K562 (cell line): ENCODE measurements around the gene NDRG3. TPM values are rescaled to one million over a fixed set of nuclear protein-coding genes. Genes with fewer than 3 reads are reported as not detected.

ENCODE experiments used
- ATAC-seq: fragments of 200-7000 bp; cut with Tn5 transposase; 3 replicates; pipeline ENCODE4 v1.9.1; 2020; ENCODE audit warnings: moderate library complexity
- BruUV-seq: library from RNA; stranded (reverse); fragments of 400-500 nt; replicated peaks from 2 replicates; lab custom pipeline; 2021; lab: Mats Ljungman, UMichigan
- CTCF ChIA-PET: fragments of 300-600 bp; formaldehyde crosslinking; extraction: SDS; loops from one replicate; lab custom pipeline; 2021; ENCODE audit warnings: low intra/inter-chr PET ratio; lab: Yijun Ruan, JAX
- POLR2A ChIA-PET: fragments of 300-600, 350-650 bp; sonication (Branson Sonifier 250); formaldehyde crosslinking; extraction: SDS; loops from one replicate; lab custom pipeline; 2021; ENCODE audit warnings: antibody characterized with exemption, inconsistent platforms; lab: Yijun Ruan, JAX
- DNase-seq, 4 experiments: peaks; one replicate each; pipeline versions ENCODE4 v3.0.0 to v3.0.0-alpha.2; 2011 to 2018; ENCODE audit warnings: low spot score in 3 of 4, mixed read lengths in 3 of 4; ENCODE audit errors: extremely low read depth in 1 of 4
- FAIRE-seq: peaks from 2 replicates; lab custom pipeline; 2011; peaks lifted over from hg19 to GRCh38; lab: Jason Lieb, UNC
- H2AFZ ChIP-seq: 2 replicates; pipeline ENCODE4 v1.6.0; 2011; ENCODE audit warnings: low read depth, low read length, control low read depth, inconsistent platforms
- H3K27ac ChIP-seq: fragments of 200-600 bp; 3 replicates; pipeline ENCODE4 v1.8.0; 2011; ENCODE audit warnings: low read depth, mild to moderate bottlenecking, control low read depth, inconsistent platforms, low read length, moderate library complexity, mixed read lengths; ENCODE audit errors: extremely low read depth
- H3K27me3 ChIP-seq, 2 experiments: fragments of 300-600 bp in 1 of 2; 2 replicates in 1 of 2; 3 replicates in 1 of 2; pipeline versions ENCODE4 v1.6.0 to v1.8.0; 2011; ENCODE audit warnings: inconsistent platforms in 2 of 2, low read length in 2 of 2, mild to moderate bottlenecking in 1 of 2, mixed read lengths in 1 of 2, moderate library complexity in 1 of 2; ENCODE audit not compliant: control insufficient read depth in 2 of 2, insufficient read depth in 2 of 2
- H3K36me3 ChIP-seq: fragments of 300-600 bp; 3 replicates; pipeline ENCODE4 v1.8.0; 2011; ENCODE audit warnings: mild to moderate bottlenecking, low read length, inconsistent platforms; ENCODE audit not compliant: control insufficient read depth, insufficient read depth
- H3K4me1 ChIP-seq, 2 experiments: fragments of 200-600 bp in 1 of 2; replicated peaks in 1 of 2; 2 replicates in 1 of 2; 3 replicates in 1 of 2; pipeline versions ENCODE4 v1.5.1 to v1.8.0; 2011; ENCODE audit warnings: inconsistent platforms in 2 of 2, low read length in 2 of 2, mild to moderate bottlenecking in 1 of 2, mixed read lengths in 1 of 2, moderate library complexity in 1 of 2; ENCODE audit not compliant: control insufficient read depth in 2 of 2, insufficient read depth in 2 of 2
- H3K4me2 ChIP-seq: 2 replicates; pipeline ENCODE4 v1.6.1; 2011; ENCODE audit warnings: low read length, control low read depth, inconsistent platforms, mixed read lengths; ENCODE audit not compliant: insufficient read depth
- H3K4me3 ChIP-seq: fragments of 200-600 bp; sonication (generic), shearing (Covaris generic); 2 replicates; pipeline ENCODE4 v1.5.1; 2016; ENCODE audit warnings: control low read depth, inconsistent platforms
- H3K79me2 ChIP-seq: fragments of 200-600 bp; 3 replicates; pipeline ENCODE4 v1.8.0; 2011; ENCODE audit warnings: low read length, inconsistent platforms; ENCODE audit not compliant: control insufficient read depth, insufficient read depth
- H3K9ac ChIP-seq, 2 experiments: 2 replicates each; pipeline versions ENCODE4 v1.6.0 to v1.6.1; 2011; ENCODE audit warnings: low read depth in 2 of 2, low read length in 2 of 2, control low read depth in 1 of 2, inconsistent platforms in 1 of 2, mild to moderate bottlenecking in 1 of 2, mixed read lengths in 1 of 2; ENCODE audit not compliant: insufficient read depth in 1 of 2
- H3K9me1 ChIP-seq: one replicate; pipeline ENCODE4 v1.6.0; 2011; ENCODE audit warnings: inconsistent platforms, mild to moderate bottlenecking, low read length, moderate library complexity; ENCODE audit not compliant: control insufficient read depth, insufficient read depth
- H3K9me3 ChIP-seq: replicated peaks from 2 replicates; pipeline ENCODE4 v1.5.1; 2011; ENCODE audit warnings: low read depth, low read length, inconsistent platforms; ENCODE audit not compliant: control insufficient read depth, insufficient read depth
- H4K20me1 ChIP-seq: replicated peaks from 2 replicates; pipeline ENCODE4 v1.6.1; 2011; ENCODE audit warnings: low read length, inconsistent platforms, mixed read lengths; ENCODE audit not compliant: control insufficient read depth, insufficient read depth
- ADNP ChIP-seq: fragments of 200-800 bp; sonication (Bioruptor generic); IDR thresholded peaks from 2 replicates; pipeline ENCODE4 v1.6.1; 2016; ENCODE audit warnings: missing genetic modification characterization, missing compliant biosample characterization
- CAMTA2 ChIP-seq: fragments of 250-450 bp; sonication (Bioruptor Pico); conservative IDR thresholded peaks from 2 replicates; pipeline ENCODE4 v1.5.1; 2022
- CHD4 ChIP-seq: fragments of 200-600 bp; sonication (generic); IDR thresholded peaks from 3 replicates; pipeline ENCODE4 v1.6.1; 2012; ENCODE audit warnings: low read depth, mild to moderate bottlenecking, mixed read lengths, low read length, inconsistent platforms; ENCODE audit not compliant: insufficient read depth, insufficient replicate concordance, poor library complexity, severe bottlenecking
- CREM ChIP-seq: IDR thresholded peaks from 2 replicates; pipeline ENCODE4 v1.6.1; 2014; ENCODE audit warnings: antibody characterized with exemption, low read depth
- HNRNPL ChIP-seq: fragments of 200-400 bp; formaldehyde crosslinking; IDR thresholded peaks from 2 replicates; pipeline ENCODE4 v1.6.1; 2017; ENCODE audit warnings: low read depth, mild to moderate bottlenecking, low read length
- ILF3 ChIP-seq: fragments of 450-650 bp; IDR thresholded peaks from 2 replicates; pipeline ENCODE4 v1.6.1; 2018; ENCODE audit warnings: antibody characterized with exemption, mild to moderate bottlenecking, moderate library complexity, borderline replicate concordance
- KLF13 ChIP-seq: fragments of 450-650 bp; IDR thresholded peaks from 2 replicates; pipeline ENCODE4 v1.6.1; 2016; ENCODE audit warnings: missing genetic modification characterization, low read depth, mild to moderate bottlenecking, missing compliant biosample characterization, moderate library complexity, borderline replicate concordance
- LARP7 ChIP-seq: fragments of 450-650 bp; IDR thresholded peaks from 2 replicates; pipeline ENCODE4 v1.6.1; 2016
- SMAD3 ChIP-seq: fragments of 450-650 bp; formaldehyde crosslinking; conservative IDR thresholded peaks from 2 replicates; pipeline ENCODE4 v1.4.0; 2020; ENCODE audit warnings: mild to moderate bottlenecking
- XRCC5 ChIP-seq: fragments of 200-400 bp; formaldehyde crosslinking; IDR thresholded peaks from 2 replicates; pipeline ENCODE4 v1.6.1; 2017; ENCODE audit warnings: low read depth, mild to moderate bottlenecking, low read length
- ZBTB43 ChIP-seq: sonication (generic); formaldehyde crosslinking; IDR thresholded peaks from 2 replicates; pipeline ENCODE4 v1.8.0; 2023; ENCODE audit warnings: mild to moderate bottlenecking, missing genetic modification reagents
- ZNF143 ChIP-seq: sonication (generic); formaldehyde crosslinking; IDR thresholded peaks from 2 replicates; pipeline ENCODE4 v1.9.0; 2022; ENCODE audit warnings: mild to moderate bottlenecking, missing genetic modification reagents
- ZNF766 ChIP-seq: fragments of 200-800 bp; sonication (Bioruptor generic); conservative IDR thresholded peaks from 2 replicates; pipeline ENCODE4 v1.6.1; 2016; ENCODE audit warnings: missing genetic modification characterization, missing compliant biosample characterization
- WGBS: fragments of 100-300 bp; shearing (Covaris generic); methylation state at CpG from one replicate; pipeline ENCODE4 v1.1.6; 2016; ENCODE audit warnings: low coverage, mixed read lengths; ENCODE audit not compliant: insufficient coverage; ENCODE audit errors: missing lambda C conversion rate; 5-methylcytosine and 5-hydroxymethylcytosine counted together
- in situ Hi-C: fragments of 300-500 bp; cut with MboI; formaldehyde crosslinking; loops from 4 replicates; pipeline ENCODE4 v1.15.0; 2018; ENCODE audit warnings: inconsistent platforms, mixed read lengths
- intact Hi-C: fragments of 100-400 bp; cut with micrococcal nuclease; formaldehyde crosslinking; loops from 2 replicates; pipeline ENCODE4 v1.14.2; 2022
- polyA plus RNA-seq, 8 experiments: library from polyadenylated mRNA; depleted of rRNA in 4 of 8; stranded (reverse) in 5 of 8; unstranded in 3 of 8; fragments of >200 nt; fragmentation: Nextera tagmentation in 2 of 8; fragmentation: Illumina TruSeq in 1 of 8; extraction: Ambion mirVana in 2 of 8; extraction: Trizol in 1 of 8; gene quantifications; 2 replicates each; pipeline versions ENCODE4 v1.2.1 to v1.2.3, GENCODE V29; 2011 to 2014; ENCODE audit warnings: inconsistent platforms in 1 of 8, missing spikeins in 1 of 8
- total RNA-seq, 7 experiments: library from RNA; depleted of rRNA in 6 of 7; stranded (reverse); fragments of >200 nt in 6 of 7; fragmentation: Illumina TruSeq in 2 of 7; extraction: Trizol in 2 of 7; gene quantifications; 2 replicates each; pipeline versions ENCODE4 v1.2.1 to v1.2.3, GENCODE V29; 2011 to 2021; ENCODE audit warnings: low replicate concordance in 1 of 7
- TF ChIP-seq, protein P1 (sequence below): fragments of 450-650 bp; IDR thresholded peaks from 2 replicates; pipeline ENCODE4 v1.6.1; 2016; ENCODE audit warnings: mild to moderate bottlenecking

The NDRG3 gene
- total and polyA plus RNA-seq, 9 of the 15 experiments (the other 6 are each of a cell fraction or from before 2014, with no cell fraction given), result 14.6 to 39.4 (median 24.4) TPM

DNA sequence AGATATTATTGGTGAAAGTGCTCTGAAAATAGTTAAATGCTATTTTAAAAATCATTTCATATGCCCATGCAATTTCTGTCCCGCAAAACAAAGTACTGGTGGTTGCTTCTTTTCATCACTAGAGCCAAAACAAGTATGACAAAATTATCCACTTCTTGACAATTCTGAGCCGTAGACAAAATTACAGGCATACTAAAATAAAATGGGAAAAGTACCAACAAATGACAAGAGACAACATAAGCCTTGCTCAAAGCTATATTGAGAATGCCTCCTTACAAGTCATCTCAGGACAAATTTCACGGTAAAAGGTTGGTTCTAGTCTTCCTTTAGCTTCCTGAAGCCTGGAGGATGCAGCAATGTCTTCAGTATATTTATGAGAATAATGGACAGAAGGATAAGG is 28.9 kb downstream of the NDRG3 start:
- POLR2A ChIA-PET, result interaction anchor here (0.7 kb wide), 1 partner anchor 28 kb away, joined by 3 read pairs; no protein-coding TSS in a partner anchor
- in situ Hi-C loops, result no loop called here
- Histone ChIP-seq H3K79me2 (no peaks in the 10 kb centered on the region), H3K9me1 (no peaks in the 10 kb centered on the region), H3K27ac (no peak overlapping the region), H3K27me3 (no peaks in the 10 kb centered on the region), H3K9ac (no peak overlapping the region), H2AFZ (no peak overlapping the region), H3K4me2 (no peak overlapping the region), H3K4me1 (no peaks in the 10 kb centered on the region), H3K36me3 (peaks cover 8% of the 10 kb centered on the region; the same call in 1 of the 3 replicates), H4K20me1 (no peaks in the 10 kb centered on the region), H3K4me3 (no peak overlapping the region), H3K9me3 (no peaks in the 10 kb centered on the region)
- ATAC-seq (no peak), FAIRE-seq (no peak), DNase-seq (no peak)
- whole genome bisulfite sequencing, result 48% methylated on average over 3 of the region's 3 CpGs
- TF ChIP-seq ZNF143 (CRISPR knock-in tag) (no peak), ZBTB43 (no peak), LARP7 (no peak), KLF13 (no peak)
- CTCF ChIA-PET, result interaction anchor here (1.8 kb wide), 1 partner anchor 37 kb away, joined by 7 read pairs; no protein-coding TSS in a partner anchor
- intact Hi-C loops, result loop anchor here (1.0 to 2.0 kb wide), 2 partner anchors 37 to 170 kb away; no protein-coding TSS in a partner anchor
- TSS peak; percentile 24 for BruUV-seq

GRCh38 chr20:36712775-36713174 is 33.1 kb downstream of the NDRG3 start:
- FAIRE-seq, result no peak
- POLR2A ChIA-PET, result interaction anchor here (1.3 kb wide), 1 partner anchor 12 kb away, joined by 3 read pairs; no protein-coding TSS in a partner anchor
- intact Hi-C loops, result no loop called here
- TF ChIP-seq ZNF766 (CRISPR knock-in tag), result no peak
- no peak for TF ChIP-seq ILF3
- TF ChIP-seq, protein P1, sequence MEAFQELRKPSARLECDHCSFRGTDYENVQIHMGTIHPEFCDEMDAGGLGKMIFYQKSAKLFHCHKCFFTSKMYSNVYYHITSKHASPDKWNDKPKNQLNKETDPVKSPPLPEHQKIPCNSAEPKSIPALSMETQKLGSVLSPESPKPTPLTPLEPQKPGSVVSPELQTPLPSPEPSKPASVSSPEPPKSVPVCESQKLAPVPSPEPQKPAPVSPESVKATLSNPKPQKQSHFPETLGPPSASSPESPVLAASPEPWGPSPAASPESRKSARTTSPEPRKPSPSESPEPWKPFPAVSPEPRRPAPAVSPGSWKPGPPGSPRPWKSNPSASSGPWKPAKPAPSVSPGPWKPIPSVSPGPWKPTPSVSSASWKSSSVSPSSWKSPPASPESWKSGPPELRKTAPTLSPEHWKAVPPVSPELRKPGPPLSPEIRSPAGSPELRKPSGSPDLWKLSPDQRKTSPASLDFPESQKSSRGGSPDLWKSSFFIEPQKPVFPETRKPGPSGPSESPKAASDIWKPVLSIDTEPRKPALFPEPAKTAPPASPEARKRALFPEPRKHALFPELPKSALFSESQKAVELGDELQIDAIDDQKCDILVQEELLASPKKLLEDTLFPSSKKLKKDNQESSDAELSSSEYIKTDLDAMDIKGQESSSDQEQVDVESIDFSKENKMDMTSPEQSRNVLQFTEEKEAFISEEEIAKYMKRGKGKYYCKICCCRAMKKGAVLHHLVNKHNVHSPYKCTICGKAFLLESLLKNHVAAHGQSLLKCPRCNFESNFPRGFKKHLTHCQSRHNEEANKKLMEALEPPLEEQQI, result no peak
- TF ChIP-seq CAMTA2 (CRISPR knock-in tag), result no peak
- TF ChIP-seq XRCC5, result no peak
- no peak for TF ChIP-seq CREM
- TF ChIP-seq SMAD3, result no peak
- no peak for TF ChIP-seq HNRNPL
- TF ChIP-seq CHD4, result no peak
- TF ChIP-seq ADNP (tag), result no peak

More at GRCh38 chr20:36712775-36713174, 33.1 kb downstream of the NDRG3 start:
- Histone ChIP-seq H3K4me2 (no peak overlapping the region), H3K9ac (no peak overlapping the region), H2AFZ (no peak overlapping the region), H3K4me1 (no peaks in the 10 kb centered on the region), H4K20me1 (no peaks in the 10 kb centered on the region), H3K9me3 (no peaks in the 10 kb centered on the region), H3K27ac (no peak overlapping the region), H3K79me2 (no peaks in the 10 kb centered on the region), H3K9me1 (no peaks in the 10 kb centered on the region), H3K36me3 (no peaks in the 10 kb centered on the region), H3K27me3 (no peaks in the 10 kb centered on the region), H3K4me3 (no peak overlapping the region)
- DNase-seq, result no peak
- no TSS peak for BruUV-seq
- CTCF ChIA-PET, result no interaction called here
- ATAC-seq, result no peak
- WGBS, result 50% methylated on average over 1 of the region's 1 CpG
- in situ Hi-C loops, result no loop called here
